HT-29 (cell line): ENCODE results near the gene CYP2U1. TPM values are rescaled to one million over a fixed set of nuclear protein-coding genes. Genes with fewer than 3 reads are reported as not detected.
"Not testable (repeated sequence)": the region's sequence is repeated elsewhere in the genome, so short reads cannot be mapped to it uniquely, and the experiment has no call there.

Experiments used
- DNase-seq: peaks from one replicate; pipeline ENCODE4 v3.0.0-alpha.2; 2015; ENCODE audit warnings: low spot score
- total RNA-seq: library from RNA; depleted of rRNA; stranded (reverse); fragments of >200 nt; shearing (Covaris generic); gene quantifications from 2 replicates; pipeline ENCODE4 v1.2.3, GENCODE V29; 2014; rRNA removed

Gene CYP2U1
- 0.34 and 0.64 TPM in 2 replicates for total RNA-seq

DNA sequence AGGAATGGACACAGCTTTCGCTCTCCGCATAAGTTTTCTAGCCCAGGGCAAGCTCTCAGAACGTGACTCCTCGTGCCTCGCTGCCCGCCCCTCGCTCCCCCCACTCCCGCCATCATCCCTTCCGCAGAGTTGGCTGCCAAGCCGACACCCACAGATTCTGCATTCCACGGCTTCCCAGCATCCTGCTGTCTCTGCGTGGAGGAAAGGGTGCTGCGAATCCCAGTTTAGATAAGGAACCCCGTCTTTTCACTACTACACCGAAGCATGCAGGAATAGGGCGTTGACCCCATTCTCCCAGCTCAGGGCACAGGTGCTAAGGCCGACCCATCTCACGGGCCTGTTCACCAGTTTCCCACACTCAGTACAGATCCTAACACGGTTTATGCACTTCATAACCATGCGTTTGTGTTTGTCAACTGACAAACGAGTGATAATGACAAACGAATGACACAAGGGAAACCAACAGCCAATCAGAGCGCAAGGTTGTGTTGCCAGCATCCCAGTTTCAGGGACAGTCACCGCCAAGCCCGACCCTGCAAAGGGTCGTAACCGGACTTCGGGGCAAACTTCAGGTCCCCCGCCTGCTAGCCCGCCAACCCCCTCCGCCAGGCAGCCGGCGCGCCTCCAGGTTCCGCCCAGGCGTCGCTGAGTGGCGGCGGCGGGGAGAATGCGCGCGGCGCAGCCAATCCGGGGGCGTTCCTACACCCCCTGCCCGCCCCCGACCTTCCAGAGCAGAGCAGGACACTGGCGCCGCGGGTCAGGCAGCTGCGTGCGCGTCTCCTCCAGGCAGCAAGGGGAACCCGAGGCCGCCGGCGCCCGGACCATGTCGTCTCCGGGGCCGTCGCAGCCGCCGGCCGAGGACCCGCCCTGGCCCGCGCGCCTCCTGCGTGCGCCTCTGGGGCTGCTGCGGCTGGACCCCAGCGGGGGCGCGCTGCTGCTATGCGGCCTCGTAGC, at the start of gene CYP2U1:
TSS of gene CYP2U1 (plus strand) at position 729 of the 954 bp plus-strand sequence. CDS start at position 824, 95 bp downstream.
- DNase-seq = peak; percentile 61

DNA sequence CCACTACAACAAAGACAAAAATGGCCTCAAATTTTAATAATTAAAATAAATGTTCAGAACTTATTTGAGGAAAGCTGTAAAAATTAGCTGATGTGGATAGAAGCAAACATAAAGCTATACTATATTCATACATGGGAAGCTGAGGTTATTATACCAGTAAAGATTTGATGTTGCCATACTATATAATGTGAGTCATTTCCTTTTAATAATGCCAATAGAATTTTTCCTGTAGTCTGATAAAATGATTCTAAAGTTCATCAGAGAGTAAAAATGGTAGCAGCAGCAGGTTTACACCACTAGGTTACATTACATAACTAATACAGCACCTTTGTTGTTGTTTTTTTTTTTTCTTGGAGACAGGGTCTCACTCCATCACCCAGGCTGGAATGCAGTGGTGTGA, 45.5 kb upstream of the CYP2U1 start:
- DNase-seq = no peak

DNA sequence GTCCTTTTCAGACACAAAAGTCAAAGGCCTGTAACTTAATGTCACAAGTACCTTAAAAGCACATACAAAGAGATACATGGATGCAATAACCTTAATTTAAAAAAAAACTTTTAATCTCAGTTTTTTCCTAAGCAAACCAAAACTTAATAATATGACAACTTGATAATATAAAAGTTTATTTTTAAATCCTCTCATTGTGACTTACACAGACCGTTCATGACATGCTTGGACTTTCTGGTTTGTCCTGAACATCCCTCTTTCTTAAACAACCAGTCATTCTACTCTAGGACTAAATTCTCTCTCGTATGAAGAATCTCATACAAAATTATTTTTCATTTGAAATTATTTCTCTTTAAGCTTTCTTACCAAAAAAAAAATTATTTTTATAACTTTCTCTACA, 43.1 kb upstream of the CYP2U1 start:
- no peak for DNase-seq

DNA sequence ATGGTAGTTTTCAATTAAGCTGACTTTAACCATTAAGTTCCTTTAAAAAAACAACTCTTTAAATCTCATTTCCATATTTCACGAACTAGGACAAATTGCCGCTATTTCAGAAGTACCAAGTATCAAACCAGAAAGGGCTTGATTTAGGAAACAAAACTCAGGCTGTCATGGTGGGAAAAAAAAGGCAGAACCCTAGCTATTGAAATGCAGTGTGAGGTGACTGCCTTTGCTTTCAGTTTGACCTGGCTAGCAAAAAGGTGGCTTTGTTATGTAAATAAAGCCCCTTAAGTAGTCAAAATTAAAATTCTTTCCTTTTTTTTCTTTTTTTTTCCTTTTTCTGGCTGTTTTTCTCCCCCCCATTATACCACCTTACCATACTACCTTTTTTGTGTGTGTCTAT, 40.6 kb upstream of the CYP2U1 start:
- no peak for DNase-seq

DNA sequence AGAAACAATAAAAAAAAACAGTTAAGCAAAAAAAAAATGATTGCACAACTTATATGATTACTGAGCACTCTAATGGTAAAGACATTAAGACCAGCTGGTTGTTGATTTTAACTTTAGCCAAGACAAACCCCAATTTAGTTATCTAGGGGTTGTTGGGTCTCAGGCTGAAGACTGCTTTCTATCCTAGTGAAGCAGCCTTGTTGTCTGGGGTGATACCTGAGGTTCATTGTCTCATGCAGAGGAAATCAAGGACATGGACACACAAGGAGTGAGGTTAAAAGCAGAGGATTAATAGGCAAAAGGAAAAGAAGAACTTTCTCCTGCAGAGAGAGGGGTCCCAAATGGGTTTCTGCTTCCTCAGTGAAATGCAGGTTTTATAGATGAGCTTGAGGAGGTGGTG, 40.0 kb upstream of the CYP2U1 start:
- no peak for DNase-seq

DNA sequence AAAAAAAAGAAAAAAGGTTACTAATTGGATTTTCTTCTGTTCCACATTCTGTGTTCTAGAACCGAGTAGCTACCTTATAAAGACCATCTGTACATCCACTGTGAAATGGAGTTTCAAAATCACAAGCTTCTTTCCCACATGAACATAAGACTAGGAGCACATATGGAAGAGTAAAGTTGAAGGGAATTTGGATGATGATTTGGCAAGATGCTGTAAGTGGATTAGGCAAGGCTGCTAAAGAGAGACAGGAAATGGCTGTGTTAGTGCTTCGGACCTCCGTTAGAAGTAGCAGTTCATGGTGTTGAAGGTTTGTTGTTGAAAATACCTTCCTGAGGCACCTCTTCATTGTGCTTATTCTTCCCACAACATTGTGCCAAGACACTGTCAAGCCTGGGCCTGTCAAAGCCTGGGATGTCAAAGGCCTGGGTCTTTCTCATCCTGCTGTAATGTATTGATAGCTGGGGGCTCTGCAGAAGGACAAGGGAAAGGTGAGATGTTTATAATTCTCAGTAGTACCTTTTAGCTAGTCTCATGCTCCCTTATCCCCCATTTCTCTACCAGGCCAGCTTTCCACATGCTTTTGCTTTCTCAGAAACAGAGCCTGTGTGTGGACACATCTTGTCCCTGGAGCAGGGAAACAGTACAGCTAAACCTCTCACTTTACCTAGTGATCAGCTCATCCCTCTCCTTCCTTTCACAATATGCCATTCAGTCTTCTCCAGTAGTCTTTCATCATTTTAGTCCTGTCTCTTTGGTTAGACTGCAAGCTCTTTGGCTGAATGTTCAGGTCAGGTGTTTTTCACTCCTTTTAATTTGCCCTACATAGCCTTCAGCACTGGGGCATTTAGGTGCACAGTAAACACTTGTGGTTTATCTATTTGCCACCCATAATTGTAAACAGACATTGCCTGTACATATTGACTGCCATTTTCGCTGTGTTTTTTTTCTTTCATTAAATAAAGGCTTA, 37.9 kb upstream of the CYP2U1 start:
- DNase-seq = no peak

DNA sequence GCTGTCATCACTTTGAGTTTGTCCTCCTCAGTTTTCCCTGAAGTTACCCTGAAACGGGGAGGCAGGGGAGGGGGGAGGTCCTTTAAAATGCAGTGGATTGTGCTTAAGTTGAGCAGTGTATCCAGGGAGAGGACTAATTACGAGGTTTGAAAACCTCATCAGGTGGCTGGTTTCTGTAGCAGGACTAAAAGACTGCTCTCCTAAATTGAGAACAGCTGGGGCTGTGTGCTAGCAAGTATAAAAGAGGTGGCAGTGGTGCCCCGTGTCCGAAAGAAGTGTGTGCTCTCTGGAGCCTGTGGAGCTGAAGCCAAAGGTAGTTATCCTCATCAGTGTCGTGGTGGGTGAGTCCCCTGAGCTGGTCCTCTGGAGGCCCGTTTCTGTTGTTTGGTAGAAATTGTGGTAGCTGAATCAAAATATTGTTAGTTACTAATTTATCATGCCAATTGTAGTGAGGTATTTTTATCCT, 37.2 kb upstream of the CYP2U1 start:
- no peak for DNase-seq

DNA sequence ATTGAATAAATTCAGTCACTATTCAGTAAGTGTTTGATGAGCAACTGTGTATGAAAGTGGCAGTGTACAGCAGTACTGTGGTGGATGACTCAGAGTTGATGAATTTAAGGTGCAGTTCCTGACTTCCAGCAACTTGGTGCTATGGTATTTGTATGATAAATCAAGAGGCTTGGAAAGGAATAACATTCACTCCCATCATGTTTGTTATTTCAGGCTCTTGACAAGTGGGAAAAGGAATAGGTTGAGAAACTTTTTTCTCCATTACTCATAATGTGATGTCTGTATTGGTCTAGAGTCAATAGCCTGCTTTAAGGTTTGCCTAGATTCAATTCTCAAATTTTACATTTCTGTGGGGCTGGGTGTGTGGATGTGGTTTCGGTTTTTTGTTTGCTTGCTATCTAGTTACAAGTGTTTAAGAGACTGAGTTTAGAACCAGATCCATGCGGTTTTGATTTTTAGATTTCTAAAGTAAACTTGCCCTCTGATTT, 35.1 kb upstream of the CYP2U1 start:
- DNase-seq = peak; percentile 86

DNA sequence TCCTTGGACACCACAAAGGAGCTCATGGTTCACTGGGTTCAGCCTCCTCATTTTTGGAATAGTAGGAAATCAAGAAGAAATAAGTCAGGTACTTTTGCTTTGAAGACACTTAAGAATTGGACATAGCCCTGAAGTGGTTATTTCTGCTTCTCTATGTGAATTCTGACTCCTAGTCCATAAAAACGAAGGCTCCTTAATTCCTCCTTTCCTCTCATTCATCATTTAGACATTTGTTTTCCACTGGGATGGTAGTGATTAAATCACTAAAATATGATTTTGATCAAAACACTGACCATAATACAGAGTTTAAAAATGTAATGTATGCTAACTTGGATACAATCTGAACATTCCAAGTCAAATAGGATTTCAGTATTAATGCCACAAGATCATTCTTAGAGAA, 34.7 kb upstream of the CYP2U1 start:
- DNase-seq = no peak

DNA sequence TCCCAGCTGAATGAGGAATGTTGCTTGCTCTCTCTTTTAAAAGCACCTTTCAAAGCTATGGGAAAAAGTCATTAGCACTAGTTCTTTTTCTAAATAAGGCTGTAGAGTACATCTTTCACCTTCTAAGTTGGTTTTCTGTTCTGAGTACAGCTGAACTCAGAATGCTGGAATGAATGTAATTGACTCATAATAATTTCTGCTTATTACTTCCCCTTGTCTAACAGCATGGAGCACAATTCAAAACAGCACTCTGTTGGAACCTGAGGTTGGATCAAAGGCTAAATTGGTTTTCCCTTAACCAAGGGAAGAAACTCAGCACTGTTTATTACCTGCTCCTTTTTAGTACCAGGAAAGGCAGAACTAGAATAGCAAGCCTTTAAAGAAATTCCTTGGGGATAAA, 33.5 kb upstream of the CYP2U1 start:
- no peak for DNase-seq

DNA sequence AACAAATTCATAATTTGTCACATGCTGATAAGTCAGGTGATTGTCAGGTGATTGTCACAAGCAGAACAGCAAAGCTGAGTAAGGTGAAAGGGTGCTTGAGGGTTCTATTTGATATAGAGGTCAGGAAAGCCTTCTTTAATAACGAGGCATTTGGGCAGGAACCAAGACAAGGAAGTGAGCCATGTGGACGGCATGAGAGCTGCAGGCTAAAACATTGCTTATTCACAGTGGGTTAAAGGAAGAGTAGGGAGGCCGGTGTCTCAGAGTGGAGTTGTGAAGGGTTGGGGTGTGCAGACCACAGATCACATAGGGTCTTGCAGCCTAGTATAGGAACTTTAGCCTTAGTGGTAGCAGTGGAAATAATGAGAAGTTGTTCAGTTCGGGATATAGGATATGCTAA, 31.3 kb upstream of the CYP2U1 start:
- no peak for DNase-seq

DNA sequence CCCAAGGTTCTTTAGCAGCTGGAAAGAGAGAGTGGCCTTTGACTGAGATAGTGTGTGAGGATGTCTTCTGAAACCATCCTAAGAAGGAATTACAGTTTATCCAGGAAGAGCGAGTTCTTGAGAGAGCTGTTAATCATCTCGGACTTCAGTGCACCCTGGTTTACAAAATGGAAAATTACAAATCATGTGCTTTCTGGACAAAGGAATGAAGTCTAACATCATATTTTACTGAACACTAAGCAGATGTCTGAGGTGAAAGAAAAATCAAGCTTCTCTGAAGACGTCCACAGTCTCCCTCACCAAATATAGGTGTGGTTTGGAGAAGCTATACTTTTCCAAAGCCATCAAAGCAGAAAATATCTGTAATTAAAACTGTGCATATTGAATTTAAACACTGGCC, 30.8 kb upstream of the CYP2U1 start:
- DNase-seq = no peak

DNA sequence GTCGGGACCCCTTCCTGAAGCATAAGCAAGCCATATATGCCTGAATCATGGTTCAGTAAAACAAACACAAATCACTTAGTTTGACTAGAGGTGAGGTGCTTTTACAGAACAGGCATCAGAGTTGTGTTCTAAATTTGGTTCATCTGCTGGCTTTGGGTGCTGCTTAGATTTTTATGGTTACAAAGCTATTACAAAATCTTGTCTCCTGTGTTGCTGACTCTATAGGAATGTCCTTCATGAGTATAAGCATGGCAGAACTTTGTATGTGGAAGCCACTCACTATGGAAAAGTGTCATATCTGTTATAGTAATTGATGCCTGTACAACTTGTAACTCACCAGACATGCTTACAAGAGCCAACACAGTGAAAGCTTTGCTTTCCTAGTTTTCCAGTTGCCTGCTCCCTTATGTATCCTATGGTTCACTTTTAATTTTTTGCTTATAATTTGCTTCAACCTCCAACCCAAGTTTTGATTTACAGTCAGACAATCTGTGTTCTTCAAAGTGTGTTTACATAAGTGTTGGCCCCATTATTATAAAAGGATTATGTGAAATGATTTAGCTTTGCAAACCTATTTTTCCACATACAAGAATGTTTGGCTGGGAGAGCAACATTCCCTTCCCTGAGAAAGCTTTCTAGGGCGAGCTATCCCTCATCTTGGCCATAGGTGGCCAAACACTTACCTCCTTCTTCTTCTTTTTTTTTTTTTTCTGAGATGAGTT, 30.0 kb upstream of the CYP2U1 start:
- no peak for DNase-seq

DNA sequence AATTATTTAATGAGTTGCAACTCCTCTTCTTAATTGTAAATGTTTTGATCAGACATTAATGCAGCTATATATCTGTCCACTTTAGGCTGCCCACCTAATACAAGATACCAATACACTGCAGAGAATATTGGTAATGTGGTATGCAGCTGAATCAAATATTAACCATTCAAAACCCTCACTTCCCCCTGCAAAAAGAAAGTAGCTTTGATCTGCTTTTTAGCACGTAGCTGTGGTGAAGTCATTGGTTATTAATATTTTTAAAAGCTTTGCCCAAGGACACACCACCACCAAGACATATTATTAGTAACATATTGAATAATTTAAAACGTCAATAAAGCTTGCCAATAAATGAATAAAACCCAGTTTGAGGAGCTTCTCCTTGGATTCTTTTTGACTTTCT, 28.6 kb upstream of the CYP2U1 start:
- no peak for DNase-seq

DNA sequence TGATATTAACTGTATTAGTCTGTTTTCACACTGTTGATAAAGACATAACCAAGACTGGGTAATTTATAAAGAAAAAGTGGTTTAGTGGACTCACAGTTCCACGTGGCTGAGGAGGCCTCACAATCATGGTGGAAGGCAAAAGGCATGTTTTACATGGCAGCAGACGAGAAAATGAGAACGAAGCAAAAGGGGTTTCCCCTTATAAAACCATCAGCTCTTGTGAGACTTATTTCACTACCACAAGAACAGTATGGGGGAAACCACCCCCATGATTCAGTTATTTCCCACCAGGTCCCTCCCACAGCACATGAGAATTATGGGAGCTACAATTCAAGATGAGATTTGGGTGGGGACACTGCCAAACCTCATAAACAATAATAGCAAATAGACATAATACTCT, 26.3 kb upstream of the CYP2U1 start:
- not testable (repeated sequence) for DNase-seq

DNA sequence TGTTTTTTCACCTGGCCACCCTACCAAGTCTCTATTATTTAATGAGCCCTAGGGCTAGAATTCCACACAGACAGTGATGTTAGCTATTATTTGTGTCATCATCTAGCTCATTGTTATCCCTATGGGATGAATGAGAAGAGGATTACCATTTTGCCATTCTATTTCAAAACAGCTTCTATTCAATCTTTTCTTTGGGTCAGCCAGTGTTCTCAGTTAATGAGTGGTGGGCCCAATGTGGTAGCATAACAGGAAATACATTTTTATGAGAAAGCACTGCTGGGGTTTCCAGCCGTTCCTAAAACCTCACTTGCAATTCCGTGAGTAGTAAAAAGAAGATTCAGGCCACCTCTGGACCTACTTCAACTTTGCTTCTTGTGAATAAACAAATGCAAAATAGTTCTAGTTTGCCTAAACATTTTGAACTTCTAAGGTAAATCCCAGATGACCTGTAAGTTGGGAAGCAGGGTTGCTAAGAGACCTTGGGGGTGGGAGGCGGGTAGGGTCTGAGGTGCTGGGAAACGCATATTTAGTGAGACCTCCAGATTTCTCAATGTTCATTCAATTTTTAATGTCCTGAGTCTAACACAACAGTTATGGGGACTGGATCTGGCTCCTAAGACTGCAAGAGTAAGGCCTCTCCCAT, 24.8 kb upstream of the CYP2U1 start:
- no peak for DNase-seq

DNA sequence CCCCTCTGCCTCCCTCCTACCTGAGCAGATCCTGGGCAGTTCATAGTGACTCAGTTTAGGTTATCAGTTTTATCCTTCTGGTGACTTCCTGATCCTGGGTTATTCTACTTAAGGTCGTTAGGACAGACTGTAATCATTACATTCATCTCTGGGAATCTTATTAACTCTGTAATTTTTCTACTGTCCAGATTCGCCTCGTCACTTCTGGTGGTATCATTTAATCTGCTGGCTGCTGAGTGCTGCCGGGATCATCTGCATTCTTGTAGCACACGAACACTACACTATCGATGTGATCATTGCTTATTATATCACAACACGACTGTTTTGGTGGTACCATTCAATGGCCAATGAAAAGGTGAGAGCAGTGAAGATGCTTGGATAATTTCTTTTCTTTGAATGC, 23.0 kb upstream of the CYP2U1 start:
- DNase-seq = no peak

DNA sequence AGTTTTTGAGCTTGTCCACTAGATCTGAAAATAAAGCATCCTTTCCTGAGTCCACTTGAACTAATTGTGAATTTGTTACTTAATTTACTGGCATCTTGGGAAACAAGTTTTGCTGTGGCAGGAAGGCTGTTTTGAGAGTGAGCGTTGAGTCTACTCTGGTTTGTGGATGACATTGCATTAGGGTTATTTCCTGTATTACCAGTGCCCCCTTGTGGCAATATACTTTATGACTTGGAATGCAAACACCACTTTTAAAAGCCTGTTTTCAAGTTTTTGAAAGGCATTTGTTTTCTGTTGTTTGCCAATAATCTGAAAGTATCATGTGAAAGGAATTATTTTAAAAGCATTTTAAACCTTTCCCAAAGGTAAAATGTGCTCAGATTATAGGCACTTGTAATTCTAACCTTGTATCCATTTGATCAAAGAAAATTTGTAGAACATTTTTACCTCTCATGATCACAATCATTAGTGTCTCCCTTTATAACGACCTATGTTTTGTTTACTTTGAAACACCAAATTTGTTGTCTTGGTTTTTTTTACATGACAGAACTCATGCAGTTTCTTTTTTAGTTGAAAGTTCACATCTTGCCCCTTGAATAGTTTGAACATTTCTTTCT, 18.0 kb upstream of the CYP2U1 start:
- peak; percentile 84 for DNase-seq

DNA sequence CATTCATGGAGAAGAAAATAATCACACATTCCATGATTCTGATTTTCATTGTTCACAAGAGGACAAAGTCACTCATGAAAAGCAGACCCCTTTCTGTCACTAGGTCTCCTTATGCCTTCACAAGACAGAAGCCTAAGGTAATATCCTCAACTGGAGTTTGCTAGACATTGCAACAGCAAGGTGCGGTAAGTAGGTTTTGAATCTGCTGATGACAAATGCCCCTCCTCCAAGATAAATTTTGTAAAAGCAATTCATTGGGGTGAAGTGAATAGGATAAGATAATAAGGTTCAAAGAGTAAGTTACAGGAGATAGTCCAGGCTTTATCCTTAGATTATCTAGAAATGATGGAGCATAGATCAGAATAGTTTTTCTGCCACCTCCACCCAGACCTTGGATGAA, 16.1 kb upstream of the CYP2U1 start:
- no peak for DNase-seq

DNA sequence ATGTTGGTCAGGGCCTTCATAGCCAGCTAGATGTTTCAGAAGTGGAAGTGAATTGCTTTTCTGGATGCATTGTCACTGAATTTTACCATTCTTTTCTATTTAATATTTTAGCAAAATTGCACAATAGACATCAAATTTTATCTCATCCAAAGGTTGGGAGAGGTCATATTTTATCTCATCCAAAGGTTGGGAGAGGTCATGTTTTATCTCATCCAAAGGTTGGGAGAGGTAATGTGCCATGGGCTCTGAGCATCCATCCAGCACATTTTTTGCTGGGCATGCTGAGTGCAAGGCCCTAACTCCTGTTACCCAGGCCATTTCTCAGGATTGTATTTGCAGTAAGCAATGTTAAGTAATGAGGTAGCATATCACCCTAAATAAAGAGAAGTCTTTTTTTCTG, 14.7 kb upstream of the CYP2U1 start:
- DNase-seq = no peak
